GM19351 (cell line): ENCODE results near the gene FYN.

ENCODE experiments used
- ATAC-seq: cut with Tn5 transposase; IDR thresholded peaks from one replicate; pipeline ENCODE4 v1.9.1; 2021; ENCODE audit warnings: mild to moderate bottlenecking, moderate library complexity; ENCODE audit not compliant: unreplicated experiment

Gene FYN

DNA sequence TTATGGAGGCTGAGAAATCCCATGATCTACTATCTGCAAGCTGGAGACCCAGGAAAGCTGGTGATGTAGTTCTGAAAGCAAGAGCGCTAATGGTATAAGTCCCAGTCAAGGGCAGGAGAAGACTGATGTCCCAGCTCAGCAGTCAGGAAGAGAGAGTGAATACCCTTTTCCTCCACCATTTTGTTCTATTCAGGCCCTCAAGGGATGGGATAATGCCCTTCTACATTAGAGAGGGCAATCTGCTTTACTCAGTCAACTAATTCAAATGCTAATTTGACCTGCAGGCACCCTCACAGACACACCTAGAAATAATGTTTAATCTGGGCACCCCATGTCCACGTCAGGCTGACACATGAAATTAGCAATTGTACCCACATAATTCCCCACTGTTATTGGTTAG lies 10.8 kb upstream of the FYN start:
- no peak for ATAC-seq

GRCh38 chr6:111880181-111880888 lies 7.1 kb upstream of the FYN start:
- ATAC-seq: no peak

DNA sequence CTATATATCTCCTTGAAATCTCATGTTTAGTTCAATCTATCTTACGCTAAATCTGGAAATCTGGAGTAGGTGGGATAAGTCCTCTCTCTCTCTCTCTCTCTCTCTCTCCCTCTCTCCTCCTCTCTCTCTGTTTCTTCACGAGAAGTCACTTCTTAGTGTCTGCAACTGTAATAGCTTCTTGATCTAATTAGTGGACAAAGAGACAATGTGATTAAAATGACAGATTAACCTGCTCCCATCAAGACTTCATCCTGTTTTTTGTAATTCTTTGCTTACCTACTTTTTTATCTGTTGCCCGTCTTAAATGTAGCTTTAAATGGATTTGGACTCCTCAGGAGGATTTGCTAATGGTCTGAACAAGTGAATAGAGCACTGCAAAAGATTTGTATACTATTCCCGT lies 2.5 kb upstream of the FYN start:
- ATAC-seq: no peak

GRCh38 chr6:111874025-111874415 lies 768 bp upstream of the FYN start:
- no peak for ATAC-seq

DNA sequence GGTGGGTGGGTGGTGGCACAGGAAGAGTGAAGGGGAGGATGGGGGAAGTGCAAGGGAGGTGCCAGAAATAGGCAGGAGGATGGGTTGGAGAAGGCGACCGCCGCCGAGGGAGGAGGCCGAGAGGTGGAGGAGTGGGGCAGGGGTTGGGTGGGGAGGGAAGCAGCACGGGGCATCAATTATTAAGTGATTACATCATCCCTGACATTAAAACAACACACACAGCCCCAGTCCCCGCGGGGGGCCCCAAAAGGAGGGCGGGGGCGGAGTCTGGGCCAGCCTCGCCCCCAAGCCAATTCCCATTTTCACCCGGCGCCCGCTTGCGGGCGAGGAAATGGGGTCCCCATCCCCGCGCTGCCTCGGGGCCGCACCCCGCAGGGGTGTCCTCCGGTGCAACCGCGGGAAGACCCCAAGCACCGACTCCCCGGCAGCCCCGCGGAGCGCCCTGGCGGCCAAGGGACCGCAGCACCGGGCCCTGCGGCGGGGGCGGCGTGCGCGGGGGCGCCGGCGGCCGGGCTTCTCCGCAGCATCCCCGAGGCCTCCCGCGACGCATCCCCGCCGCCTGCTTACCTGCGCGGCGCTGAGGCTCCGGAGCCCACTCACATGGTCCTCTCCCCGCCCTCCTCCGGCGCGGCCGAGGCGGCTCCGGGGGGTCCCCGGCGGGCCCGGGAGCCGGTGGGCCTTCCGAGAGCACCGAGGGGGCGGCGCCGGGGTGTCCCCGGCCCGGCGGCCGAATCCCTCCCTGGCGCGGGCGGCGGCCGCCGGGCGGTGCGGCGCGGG lies 663 bp downstream of the FYN start:
- peak; percentile 23 for ATAC-seq

GRCh38 chr6:111871725-111872400 lies 1.4 kb downstream of the FYN start:
- no peak for ATAC-seq

DNA sequence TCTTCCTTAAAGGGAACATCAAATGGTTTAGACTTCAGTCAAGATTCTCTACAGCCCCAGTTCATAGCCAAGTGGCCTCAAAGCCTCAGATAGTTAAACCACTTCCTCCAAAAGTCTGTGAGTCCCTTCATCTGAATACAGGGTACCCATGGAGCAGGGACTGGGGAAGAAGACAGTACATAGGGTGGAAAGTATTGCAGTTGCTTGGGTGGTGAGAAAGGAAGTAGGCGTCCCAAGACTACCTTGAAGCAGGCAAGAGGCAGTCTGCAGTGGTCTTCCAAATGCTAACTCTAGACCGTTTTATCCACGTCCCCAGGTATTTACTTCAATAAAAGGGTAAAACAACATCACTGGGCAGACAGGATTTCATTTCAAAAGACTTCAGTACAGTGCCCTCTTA lies 2.0 kb downstream of the FYN start:
- ATAC-seq: no peak

GRCh38 chr6:111870742-111871064 lies 2.5 kb downstream of the FYN start:
- no peak for ATAC-seq

- no peak for ATAC-seq
Measured at GRCh38 chr6:111870051-111870741, 3.1 kb downstream of the FYN start.

GRCh38 chr6:111866857-111867256 lies 6.4 kb downstream of the FYN start:
- no peak for ATAC-seq

DNA sequence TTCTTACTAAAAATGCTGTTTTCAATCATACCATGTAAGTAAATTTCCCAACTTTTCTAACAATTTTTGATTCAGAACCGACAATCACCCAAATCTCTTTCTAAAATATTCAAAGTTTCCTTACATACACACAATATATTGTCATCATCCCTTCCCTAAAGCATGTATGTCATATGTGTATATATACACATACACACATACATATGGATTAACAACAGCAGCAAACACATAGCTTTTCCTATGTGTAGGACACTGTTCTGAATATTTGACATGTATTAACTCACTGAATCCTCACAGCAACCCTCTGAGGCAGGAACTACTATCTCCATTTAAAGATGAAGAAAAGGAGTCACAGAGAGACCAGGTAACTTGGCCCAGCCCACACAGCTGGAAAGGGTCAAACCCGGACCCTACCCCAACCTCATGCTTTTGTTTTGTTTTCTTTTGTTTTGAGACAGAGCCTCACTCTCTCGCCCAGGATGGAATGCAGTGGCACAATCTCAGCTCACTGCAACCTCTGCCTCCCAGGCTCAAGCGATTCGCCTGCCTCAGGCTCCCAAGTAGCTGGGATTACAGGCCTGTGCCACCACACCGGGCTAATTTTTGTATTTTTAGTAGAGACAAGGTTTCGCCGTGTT lies 7.2 kb downstream of the FYN start:
- no peak for ATAC-seq

GRCh38 chr6:111865049-111865585 lies 8.1 kb downstream of the FYN start:
- no peak for ATAC-seq

DNA sequence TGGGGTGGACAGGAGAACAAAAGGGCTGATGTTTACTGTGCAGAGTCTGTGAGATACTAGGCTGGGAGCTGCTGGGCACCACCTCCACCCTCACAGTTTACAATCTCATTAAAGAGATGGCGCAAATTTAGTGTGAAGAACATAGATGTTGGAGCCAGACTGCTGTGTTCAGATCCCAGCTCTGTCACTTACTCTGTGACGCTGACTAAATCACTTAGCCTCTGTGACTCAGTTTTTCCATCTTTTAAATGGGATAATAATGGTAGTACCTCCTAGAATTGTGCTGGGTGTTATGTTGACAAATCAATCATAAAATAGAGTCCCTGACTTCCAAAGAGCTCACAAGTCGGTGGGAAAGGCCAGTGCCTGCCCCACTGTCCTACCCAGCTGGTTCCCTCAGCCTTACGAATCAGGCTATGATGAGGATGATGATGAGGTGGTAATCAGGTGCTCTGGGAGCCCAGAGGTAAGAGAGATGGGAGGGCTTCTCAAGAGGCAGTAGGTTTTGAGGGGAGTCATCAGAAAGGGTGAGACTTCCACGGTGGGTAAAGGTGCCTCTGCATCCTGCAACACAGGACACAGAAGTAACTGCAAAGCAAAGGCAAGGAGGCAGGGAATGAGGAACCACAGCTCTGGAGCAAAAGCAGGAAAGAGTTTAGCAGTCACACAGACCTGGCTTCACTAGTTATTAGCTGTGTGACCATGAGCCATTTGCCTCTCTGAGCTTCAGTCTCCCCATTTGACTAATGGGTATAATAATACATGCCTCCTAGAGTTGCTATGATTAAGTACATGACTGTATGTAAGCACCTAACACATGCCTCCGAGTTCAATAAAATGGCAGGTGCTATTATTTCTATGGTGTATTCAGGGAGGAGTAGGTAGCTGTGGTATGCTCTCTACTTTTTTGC lies 8.9 kb downstream of the FYN start:
- ATAC-seq: no peak

DNA sequence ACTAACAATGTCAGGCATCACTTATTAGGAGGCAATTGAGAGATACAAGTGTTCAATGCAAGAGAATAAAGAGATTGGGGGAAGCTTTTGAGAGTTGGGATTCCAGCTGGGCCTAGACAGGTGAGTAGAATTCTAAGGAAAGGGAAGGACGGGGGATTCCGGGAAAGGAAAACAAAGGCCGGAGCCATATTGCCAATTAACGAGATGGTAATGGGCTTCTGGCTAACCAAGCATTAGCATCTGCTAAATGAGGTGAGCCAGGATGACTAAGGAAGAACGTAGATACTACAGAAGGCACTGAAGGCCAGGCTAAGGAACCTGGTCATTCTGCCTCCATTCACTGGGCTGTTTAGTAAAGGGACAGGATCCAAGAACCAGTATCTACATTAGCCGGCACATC lies 10.5 kb downstream of the FYN start:
- ATAC-seq: no peak

DNA sequence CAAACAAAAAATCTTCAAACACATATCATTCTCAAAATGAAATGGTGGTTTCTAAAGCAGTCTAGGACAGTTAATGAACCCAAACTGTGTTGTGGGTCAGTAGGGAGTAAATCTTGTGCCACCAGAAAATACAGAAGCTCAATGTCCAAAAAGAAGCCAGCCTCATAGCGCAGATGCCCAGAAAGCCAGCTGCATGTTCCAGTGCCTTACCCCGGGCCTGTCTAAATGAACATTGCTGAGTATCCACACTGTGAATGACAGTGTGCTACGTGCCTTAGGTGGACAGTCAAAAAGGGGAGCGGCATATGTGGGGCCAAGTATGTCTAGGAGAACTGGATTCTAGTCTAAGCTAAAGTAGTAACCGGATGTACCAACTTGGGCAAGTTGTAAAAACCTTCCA lies 10.9 kb downstream of the FYN start:
- ATAC-seq: no peak

GRCh38 chr6:111861431-111861885 lies 11.8 kb downstream of the FYN start:
- ATAC-seq: no peak

DNA sequence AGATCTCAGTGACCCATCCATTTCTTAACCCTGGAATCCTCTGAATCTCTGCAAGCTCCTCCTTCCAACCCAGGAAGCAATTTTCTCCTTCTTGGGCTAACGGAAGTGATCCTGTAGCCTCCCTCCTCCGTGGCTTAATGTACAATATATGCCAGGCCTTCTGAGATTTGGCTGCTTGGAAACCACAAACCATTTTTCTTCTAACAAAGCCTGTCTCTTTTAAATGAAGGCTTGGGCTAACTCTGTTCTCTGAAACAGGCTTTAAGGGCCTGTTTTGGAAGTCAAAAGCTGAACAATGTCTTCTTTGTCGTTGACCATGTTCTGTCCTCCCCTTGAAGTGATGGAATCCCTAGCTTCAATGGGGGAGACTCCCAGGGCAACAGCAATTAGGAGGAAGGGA lies 14.9 kb downstream of the FYN start:
- no peak for ATAC-seq

DNA sequence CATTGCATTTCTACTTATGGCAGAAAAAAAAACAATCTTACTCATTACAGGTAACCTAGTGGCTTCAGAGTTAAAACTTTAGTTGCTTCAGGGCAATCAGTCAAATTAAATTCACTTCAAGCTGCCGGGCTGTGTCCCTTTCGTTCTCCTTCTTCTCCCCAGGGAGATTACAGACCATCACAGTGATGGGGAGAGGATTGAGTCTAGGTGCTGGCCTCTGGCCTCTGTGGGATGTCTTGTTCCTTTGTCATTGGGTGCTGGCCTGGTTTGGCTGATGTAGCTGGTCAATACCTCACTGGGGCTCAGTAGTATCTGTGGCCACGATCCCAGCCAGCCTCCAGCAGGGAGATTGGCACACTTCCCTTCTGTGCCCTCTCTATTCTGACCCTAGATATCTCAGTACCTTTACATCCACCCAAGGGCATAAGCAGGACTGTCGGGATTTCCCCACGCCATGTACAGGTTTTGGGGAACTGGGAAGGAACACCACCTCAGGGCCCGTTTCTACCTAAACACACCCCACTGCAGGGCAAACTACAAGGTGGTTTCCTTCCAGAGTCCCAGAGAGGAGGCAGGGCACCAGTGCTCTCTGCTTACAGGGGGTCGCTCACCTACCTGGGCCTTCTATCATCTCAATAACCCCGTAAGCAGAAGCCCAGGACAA lies 15.4 kb downstream of the FYN start:
- no peak for ATAC-seq

- no peak for ATAC-seq
Measured at GRCh38 chr6:111855753-111856152, 17.5 kb downstream of the FYN start.
